Hematopoietic multipotent progenitor cell treated with erythropoietin and hydrocortisone succinate and interleukin-3 and kit ligand, for 4 days (in vitro differentiated cells): ENCODE measurements around the gene ITGAD.
"Not testable (repeated sequence)": the region's sequence is repeated elsewhere in the genome, so short reads cannot be mapped to it uniquely, and the experiment has no call there.

Source experiments
- DNase-seq: peaks from one replicate; pipeline ENCODE4 v3.0.0-alpha.2; 2015

Gene ITGAD

DNA sequence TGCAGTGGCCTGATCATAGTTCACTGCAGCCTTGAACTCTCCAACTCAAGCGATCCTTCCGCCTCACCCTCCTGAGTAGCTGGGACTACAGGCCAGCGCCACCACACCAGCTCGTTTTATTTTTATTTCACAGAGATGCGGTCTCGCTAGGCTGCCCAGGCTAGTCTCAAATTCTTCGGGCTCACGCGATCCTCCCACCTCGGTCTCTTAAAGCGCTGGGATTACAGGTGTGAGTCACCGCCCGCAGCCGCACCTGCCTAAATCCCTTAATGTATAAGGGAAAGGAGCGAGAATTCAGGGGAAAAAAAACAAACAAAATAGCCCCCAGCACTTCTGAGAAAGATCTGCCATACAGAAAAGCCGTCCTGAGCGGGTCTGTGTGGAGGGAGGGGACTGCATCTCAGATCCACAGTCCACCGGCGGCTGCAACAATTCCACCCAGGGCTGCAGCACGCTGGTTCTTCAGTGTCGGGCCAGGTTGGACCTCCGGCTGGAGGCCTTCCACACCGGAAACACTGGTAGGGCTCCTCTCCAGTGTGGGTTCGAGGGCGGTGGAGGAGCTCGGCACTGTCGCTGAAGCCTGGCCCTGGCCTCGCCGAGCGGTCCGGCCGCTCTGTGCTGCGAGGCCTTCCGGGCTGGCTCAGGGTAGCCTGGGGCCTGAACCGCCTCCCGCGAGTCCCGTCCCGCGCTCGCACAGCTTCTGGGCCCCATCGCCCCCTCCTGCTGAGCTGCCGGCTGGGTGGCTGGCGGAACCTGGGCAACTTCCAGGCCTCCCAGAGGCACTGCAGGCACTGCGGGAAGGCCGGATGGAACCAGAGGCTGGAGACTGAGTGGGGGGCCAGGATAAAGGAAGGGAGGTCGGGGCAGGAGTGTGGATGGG lies 42.4 kb downstream of the ITGAD start:
- no peak for DNase-seq

DNA sequence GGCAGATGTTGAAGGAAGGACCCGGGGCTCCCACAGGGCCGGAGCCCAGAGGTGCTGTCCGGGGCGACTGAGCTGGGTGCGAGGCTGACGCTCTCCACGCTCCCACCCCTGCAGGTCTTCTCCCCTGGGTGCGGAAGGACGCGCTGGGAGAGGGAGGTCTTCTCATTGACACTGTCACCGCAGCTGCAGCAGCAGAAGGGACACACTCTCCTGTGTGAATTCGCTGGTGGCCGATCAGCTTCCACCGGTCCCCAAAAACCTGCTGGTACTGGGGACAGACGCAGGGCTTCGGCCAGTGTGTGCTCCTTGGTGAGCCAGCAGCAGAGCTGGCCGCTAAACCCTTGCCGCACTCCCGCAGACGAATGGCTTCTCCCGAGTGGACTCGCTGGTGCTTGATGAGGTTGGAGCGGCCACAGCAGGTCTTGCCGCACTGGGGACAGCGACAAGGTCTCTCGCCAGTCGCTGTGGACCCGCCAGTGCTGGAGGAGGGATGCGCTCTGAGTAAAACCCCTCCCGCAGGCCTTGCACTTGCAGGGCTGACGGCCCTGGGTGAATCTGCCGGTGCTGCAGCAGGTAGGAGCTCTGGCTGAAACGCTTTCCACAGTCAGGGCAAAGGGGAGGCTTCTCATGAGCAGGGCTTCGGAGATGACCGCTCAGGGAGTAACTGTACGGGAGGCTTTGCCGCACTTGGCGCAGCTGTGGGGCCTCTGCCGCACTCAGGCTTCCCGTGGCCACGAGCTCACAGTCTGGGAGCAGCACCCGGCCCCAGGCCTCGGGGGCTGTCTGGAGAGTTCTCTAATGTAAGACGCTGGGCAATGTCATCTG lies 43.3 kb downstream of the ITGAD start:
- DNase-seq, result no peak

DNA sequence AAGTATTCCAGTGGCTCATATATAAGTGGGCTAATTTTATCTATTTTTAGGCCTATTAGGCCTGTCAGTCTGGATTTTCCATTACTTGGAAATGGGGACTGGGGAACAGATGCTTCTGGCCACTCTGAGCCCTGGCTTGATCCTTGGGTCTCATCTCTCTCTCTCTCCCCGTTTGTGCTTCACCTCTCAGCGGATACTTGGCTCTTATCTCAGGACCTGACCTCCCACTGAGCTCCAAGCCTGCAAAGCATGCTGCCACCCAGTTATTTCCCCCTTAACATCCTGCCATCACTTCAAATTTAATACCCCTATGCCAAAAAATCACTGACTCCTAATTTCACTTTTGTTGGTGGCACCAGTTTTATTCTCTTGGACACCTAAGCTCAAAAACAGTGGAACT lies 45.3 kb downstream of the ITGAD start:
- DNase-seq, result no peak

DNA sequence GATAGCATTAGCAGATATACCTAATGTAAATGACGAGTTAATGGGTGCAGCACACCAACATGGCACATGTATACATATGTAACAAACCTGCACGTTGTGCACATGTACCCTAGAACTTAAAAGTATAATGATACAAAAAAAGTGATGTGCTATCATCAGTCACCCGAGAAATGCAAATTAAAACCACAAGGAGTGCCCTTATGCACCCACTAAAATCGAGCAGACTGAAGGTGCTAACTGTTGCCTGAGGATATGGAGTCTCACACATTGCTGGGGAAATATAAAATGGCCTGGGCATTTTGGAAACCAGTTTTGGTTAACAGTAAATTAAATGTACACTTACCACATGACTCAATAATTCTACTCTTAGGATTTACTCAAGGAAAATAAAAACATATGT lies 45.9 kb downstream of the ITGAD start:
- DNase-seq, result not testable (repeated sequence)

DNA sequence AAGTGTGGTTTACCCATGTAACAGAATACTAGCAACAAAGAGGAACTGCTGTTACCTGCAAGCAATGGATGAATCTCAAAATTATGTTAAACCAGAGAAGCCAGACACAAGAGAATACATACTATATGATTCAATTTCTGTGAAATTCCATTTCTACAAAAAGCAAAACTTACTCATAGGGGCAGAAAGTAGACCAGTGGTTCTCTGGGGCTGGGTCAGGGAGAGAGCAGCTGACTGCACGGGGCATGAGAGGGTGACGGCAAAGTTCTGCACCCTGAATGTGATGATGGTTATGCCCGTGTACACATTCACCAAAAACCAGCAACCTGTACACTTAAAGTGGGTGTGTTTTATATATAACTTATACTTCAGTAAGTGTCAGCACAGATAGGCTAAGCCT lies 46.4 kb downstream of the ITGAD start:
- DNase-seq, result no peak

DNA sequence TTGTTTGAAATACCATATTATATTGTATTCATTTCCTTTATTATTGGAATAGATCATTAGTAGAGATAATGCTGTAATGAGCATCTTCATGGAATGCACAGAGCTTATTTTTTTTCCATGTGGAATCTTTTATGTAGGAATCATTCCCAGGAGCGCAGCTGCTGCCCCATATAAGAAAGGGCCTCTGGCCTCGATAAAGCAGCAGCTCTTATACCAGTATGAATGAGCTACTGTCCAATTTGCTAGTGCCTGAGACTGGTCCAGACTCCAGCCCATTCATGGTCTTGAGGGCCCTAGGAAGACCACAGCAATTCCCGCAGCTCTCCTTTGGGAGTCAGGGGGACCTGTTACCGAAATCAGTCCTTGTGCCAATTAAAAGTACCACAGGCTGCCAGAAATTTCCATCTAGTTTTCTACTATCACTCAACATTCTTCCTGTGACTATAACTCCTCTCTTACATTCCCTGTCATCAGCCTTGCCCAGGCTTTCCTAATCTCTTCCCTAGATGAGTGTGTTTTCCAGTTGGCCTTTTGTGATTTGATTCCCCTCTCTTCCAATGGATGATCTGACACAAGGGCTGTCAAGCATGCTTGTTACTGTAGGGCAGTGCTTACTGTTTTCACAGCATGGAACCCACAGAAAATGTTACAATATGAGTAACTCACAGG lies 47.5 kb downstream of the ITGAD start:
- no peak for DNase-seq

DNA sequence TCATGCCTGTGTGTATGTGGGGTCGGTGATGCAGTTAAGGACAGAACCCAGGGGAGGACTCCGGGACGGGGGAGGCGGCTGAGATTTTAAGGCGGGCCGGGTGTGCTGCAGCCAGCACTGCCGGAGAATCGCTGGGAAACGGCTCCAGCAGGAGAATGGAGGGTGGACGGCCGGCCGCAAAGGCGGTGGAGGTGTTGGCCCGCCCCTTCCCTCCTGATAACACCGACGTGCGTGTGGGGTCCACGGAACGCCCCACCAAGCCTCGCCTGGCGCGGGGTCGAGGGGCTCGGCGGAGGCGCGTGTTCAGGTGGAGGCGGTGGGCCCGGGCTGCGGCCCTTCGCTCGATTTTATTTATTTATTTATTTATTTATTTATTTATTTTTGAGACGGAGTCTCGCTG lies 48.8 kb downstream of the ITGAD start:
- DNase-seq, result no peak

DNA sequence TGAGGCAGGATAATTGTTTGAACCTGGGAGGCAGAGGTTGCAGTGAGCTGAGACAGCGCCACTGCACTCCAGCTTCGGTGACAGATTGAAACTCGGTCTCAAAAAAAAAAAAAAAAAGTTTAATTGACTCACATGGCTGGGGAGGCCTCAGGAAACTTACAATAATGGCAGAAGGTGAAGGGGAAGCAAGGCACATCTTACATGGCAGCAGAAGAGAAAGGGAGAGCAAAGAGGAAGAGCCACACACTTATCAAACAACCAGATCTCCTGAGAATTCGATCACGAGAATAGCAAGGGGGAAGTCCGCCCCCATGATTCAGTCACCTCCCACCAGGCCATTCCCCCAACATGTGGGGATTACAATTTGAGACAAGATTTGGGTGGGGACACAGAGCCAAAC lies 52.8 kb downstream of the ITGAD start:
- DNase-seq, result not testable (repeated sequence)

DNA sequence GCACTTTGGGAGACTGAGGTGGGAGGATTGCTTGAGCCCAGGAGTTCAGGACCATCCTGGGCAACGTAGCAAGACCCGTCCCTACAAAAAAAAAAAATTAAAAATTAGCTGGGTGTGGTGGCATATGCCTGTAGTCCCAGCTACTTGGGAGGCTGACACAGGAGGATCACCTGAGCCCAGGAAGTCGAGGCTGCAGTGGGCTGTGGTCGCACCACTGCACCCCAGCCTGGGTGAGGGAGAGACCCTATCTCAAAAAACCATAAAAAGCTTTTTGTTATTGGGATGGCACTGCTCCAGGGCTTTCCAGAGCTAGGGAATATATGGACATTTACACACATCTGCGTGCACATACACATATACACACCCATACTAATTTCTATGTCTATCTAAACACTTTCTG lies 58.1 kb downstream of the ITGAD start:
- DNase-seq, result no peak

DNA sequence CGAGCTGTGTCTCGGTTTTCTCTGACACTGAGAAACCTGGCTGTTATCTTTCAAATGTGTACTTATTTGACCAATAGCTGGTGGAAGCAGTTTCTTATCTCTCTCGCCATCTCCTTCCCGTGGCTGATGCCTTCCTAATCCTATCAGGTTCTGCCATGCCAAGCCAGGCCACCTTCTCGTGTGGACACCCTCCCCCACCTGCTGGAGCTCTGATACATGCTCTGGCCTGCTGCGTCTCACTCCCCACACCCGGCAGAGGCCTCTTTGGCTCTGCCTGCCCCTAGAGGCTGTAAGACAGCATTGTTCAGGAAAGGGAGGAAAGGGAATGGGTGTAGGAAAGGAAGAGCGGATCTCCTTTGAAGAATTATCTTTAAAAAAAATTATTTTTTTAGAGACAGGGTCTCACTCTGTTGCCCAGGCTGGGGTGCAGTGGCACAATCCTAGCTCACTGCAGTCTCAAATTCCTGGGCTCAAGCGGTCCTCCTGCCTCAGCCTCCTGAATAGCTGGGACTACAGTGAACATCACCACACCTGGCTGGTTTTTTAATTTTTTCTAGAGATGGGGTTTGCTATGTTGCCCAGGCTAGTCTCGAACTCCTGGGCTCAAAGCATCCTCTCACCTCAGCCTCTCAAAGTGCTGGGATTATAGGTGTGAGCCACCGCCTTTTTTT lies 58.7 kb downstream of the ITGAD start:
- DNase-seq, result peak; percentile 78

DNA sequence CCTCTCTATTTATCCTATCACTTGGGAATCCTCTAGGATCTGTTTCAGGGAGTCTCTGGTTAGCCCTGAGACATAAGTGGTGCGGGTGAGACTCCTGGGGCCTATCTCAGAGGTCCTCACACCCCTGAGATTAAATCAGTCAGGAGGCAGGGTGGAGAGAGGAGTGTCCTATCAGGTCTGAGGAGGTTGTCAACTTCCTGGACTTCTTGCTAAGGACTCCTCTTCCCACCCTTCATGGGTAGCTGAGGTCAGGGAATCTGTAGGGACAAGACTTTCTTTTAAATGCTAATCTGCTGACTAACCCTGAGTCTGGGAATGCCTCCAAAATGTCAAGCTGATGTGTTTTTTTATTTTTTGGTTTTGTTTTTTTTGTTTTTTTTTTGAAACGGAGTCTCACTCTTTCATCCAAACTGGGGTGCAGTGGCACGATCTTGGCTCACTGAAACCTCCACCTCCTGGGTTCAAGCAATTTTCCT lies 59.5 kb downstream of the ITGAD start:
- peak; percentile 37 for DNase-seq

DNA sequence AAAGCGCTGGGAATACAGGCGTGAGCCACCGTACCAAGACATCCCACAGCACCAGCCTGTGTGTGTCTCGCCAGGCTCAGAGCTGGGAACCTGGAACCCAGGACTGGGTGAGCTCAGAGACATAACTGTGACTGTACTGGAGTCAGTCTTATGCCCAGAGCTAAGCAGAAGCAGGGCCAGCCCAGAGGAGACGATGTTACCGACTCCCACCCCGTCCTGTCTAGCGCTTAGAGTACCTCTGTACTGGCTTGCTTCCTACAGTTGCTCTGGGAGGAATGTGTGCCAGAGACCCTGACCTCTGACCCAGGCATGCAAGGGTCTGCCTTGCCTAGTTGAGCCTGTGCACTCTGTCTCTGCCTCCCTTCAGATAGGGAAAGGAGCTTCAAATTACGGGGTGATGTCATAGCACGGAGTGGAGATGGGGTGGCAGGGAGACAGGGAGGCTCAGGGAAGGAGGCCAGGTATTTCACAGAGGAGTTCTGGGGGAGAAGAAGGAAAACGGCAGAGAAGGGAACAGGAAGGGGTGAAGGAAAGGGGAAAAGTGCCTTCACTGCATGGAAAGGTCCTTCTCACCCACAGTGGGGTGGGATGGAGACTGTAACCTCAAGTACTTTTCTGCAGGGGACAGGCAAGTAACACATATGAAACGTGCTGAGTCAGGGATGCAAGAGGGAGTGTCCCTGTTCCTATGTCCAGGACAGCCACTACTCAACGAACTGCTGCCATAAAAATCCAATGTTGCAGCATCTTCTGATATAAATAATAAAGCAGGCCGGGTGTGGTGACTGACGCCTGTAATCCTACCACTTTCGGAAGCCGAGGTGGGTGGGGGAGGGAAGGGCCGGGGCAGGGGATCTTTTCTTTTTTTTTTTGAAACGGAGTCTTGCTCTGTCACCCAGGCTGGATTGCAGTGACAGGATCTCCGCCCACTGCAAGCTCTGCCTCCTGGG lies 60.4 kb downstream of the ITGAD start:
- DNase-seq, result peak; percentile 70

DNA sequence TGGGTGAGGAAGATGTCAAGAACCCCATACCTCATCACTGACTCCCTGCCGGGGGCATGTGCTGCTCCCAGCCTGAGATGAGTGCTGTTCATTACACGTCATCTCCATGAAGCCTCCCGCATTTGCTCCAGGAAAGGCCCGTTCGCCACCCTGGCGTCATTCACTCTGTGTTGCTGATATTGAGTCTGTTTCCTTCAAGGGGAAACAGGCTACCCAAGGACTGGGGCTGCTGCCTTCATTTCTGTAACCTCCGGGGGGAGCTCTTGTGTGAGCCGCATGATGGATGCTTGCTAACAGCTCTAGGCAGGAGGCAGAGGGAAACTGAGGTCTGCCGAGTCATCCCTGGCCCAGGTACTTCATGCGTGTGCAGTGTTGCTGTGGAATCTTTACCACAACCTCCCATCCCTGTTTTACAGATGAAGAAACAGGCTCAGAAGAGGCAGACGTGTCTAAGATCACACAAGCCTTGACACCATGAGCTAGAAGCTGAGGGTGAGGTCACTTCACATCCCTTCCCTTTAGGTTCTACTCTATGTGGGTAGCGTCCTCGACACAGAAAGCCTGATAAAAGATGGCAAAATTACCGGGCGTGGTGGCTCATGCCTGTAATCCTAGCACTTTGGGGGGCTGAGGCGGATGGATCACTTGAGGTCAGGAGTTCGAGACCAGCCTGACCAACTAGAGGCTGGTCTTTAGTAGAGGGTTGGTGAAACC lies 62.6 kb downstream of the ITGAD start:
- DNase-seq, result peak; percentile 76

DNA sequence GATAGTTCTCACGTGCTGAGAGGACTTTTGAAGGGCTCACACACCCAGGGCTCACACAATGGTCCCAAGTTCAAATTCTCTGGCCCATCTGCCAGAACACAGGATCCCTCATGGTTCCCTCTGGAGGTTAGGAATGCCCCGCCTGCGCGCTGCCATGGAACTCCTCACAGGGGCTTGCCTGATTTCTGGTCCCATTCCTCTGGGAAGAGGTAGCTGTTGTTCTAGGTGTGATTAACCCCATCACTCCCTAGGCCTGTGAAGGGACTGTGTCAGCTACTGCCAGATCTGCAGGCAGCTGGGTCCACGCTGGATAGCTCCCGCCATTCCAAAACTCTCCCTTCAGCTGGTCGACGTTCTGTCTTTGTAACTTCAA lies 63.8 kb downstream of the ITGAD start:
- DNase-seq, result no peak

DNA sequence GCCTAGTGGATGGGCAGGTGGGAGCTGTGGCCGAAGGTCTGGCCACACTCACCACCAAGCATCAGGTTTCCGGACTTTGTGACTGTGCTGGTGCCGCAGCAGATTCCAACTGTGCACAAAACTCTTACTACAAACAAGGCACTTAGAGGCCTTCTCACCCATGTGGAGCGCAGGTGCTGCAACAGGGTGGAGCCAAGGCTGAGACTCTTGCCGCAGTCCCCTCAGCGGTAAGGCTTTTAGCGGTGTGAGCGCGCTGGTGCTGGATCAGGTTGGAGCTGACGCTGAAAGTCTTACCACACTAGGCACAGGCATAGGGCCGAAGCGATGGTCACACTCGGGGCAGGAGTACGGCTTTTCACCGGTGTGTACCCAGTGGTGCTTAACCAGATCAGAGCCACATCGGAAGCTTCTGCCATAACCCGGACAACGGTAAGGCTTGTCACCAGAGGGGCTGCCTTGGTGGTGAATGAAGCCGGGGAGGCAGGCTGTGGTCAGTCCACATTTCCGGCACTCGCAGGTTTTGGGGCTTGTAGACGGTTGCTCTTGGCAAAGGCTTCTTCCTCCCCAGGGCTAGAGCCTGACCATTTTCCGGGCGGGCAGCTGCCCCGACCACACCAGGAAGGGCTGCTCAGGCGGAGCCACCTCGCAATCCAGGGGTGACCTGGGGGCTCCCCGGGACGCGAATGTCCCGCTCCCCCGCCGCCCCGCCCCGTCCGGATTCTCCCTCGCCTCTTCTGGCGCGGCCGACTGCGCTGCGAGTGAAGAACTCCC lies 65.1 kb downstream of the ITGAD start:
- DNase-seq, result peak; percentile 91

DNA sequence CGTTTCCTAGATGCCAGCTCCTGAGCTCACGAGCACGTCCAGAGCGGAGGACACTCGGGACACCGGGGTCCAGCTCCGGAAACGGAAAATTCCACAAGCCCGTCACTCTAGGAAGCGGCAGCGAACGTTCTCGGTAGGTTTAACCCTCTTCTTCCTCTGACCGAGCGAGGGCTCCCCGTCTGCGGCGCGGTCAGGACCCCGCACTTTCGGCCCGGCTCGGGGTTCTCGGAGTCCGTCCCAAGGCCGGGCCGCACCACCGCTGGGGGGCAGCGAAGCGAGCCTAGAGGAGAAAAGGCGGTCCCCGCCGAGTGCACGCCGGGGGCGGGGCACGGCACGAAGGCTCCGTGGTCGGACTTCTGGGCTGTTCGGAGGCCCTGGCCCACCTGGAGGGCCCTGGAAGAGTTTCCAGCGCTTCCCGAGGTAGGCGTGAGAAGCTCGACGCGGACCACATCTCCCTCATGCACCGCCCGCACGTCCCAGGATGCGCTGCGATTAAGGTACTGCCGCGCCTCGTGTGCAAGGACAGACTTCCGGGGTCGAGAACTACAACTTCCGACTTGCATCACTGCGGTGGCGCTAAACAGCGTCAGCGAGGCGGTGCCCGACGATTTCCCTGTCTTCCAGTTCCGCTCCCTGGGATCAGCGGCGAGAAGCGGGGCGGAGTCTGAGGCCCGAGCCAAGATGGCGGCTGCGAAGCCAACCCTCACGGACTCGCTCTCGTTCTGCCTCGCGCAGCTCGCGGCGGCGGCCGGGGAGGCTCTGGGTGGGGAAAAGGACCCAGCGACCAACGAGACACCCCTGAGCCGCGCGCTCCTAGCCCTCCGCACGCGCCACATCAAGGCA lies 65.9 kb downstream of the ITGAD start, which contains the start of gene ARMC5:
ARMC5 (plus strand) TSS at position 658 of the 843 bp plus-strand sequence; CDS start at position 682, 24 bp downstream.
- peak; percentile 99 for DNase-seq

DNA sequence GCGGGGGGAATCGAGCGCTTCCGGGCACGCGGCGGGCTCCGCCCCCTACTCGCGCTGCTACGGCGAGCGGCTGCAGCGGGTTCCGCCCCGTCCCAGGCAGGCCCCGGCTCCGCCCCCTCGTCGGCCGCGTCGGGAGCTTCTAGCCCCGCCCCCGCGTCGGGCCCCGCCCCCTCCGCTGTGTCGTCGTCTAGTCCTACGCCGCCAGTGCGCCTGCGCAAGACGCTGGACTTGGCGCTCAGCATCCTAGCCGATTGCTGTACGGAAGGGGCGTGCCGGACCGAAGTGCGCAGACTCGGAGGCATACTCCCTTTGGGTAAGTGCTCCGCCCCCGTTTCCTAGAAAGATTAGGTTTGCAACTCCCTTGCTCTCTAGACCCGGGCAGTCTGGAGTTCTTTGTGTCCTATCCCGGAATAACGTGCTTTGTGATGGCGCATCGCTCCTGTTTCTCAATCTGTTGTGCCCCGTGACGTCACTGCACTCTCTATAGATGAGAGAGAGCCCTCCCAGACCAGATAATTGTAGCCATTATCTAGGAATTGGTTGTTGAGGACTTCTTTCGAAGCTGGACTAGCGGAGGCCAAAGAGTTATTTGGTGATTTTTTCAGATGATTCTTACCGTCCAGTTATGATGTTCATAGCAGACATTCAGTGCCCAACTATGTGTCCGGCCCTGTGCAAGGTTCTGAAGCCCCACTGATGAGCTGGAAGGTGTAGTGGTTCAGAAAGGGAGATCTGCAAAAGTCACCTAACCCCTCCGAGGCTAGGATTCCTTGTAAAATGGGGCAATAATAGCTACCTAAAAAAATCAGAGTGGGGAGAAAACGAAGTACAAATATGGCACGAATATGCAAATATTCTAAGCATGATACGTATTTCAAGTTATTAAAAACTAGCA lies 66.8 kb downstream of the ITGAD start:
- DNase-seq, result peak; percentile 100

DNA sequence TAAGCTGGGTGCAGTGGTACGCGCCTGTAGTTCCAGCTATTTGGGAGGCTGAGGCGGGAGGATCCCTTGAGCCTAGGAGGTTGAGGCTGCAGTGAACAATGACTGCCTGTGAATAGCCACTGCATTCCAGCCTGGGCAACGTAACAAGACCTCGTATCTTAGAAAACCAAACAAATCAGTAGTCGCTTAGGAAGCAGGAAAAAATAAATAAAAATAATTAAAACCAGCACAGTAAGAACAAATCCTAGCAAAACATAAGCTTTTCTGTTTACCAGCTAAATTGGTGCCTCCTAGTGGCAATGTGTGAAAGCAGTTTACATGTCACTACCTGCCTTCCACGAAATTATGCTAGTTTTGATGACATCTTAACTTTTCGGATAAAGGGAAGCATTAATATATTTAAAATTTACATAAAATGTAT lies 67.5 kb downstream of the ITGAD start:
- peak; percentile 81 for DNase-seq
